ENCODE measurements around the gene CHPT1.
"Not testable (repeated sequence)": the region's sequence is repeated elsewhere in the genome, so short reads cannot be mapped to it uniquely, and the experiment has no call there.

CHPT1 gene

GRCh38 chr12:101681627-101682026, 15.8 kb upstream of the CHPT1 start:
- FAIRE-seq; DNase-seq (ENCODE audit: low spot score): not testable (repeated sequence)

- FAIRE-seq (no peak), DNase-seq (ENCODE audit: low spot score) (no peak)
These were observed 12.3 kb upstream of the CHPT1 start for GRCh38 chr12:101685092-101685491.

GRCh38 chr12:101686176-101686575, 11.3 kb upstream of the CHPT1 start:
- no peak for FAIRE-seq
- no peak for DNase-seq (ENCODE audit: low spot score)

DNA sequence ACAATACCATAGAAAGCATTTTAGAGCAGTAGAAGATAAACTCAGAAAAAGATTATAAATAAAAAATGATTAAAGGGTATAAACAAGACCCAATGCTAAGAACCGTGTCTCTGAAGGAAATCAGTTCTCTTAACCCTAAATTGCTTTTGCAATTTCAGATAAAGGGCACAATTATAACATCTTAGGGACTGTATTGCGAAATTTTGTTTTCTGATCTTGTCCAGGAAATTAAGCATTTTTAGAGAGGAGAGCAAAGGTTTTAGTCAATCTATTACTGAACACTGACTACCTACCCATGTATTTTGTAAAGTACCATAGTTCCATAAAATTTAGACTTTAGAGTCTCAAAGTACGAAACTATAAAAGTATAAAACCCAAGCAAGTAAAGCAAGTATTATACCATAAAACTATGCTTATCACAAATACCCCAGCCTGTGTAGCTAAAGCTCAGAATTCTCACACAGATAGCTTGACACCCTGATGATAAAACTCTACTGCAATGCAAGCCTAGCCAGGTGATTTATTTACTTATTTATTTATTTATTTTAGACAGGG, 6.8 kb upstream of the CHPT1 start:
- no peak for DNase-seq (ENCODE audit: low spot score)

DNA sequence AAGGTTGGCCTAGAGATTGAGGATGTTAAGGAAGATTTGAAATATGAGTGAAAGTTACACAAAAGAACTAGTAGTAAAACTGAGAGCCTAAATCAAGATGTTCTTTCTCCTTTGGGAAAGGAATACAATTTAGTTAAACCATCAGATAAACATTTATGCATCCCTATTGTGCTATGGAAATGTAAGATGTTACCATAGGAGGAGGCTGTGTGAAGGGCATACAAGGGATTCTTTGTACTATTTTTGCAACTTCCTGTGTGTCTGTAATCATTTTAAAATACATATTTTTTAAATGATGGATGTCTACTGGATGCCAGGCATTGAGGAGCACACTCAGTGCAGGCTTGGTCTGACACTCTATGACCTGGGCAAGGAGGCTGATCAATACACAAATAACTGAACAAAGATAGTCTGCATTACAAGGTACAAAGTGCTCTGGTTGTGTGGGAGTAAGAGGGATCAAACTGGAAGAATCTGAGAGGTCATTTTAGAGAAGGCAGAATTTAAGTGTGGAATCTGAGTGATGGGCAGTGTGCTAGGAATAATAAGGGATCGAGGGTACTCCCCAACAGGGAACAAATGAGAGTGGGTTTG, 5.8 kb upstream of the CHPT1 start:
- DNase-seq (ENCODE audit: low spot score) (no peak), FAIRE-seq (no peak)

More for the DNA sequence above, 6.8 kb upstream of the CHPT1 start:
- FAIRE-seq, result no peak

DNA sequence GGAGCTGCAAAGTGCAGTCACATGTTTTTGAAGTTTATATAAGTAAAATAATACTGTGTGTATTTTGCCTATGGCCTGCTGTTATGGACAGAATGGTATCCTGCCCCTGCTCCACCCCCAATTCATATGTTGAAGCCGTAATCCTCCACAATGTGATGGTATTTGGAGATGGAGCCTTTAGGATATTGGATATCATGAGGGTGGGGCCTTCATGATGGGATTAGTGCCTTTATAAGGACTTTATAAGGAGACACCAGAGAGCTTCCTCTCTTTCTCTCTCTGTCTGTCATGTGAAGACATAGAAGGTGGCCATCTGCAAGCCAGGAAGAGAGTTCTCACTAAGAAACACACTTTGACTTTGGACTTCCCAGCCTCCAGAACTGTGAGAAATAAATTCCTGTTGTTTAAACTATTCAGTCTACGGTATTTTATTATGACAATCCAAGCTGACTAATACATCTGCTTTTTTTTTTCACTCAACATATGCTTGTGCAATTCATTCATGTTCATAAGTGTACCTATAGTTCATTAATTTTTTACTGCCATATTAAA, 3.1 kb upstream of the CHPT1 start:
- no peak for DNase-seq (ENCODE audit: low spot score)
- no peak for FAIRE-seq

GRCh38 chr12:101694986-101695385, 2.5 kb upstream of the CHPT1 start:
- FAIRE-seq (no peak), DNase-seq (ENCODE audit: low spot score) (no peak)

DNA sequence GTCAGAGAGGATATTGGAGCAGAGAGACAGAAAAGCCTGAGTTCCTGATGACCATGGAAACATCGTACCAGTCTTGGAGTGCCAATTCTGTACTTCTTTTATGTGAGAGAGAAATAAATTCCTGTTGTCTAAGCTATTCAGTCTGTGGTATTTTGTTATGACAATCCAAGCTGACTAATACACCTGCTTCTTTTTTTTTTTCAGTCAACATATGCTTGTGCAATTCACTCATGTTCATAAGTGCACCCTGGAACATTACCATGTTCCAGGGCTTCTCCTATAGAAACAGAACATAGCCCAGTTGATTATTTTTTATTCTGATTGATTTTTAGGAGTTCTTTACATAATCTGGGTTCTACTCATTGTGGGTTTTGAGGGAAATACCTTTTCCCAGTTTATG, 1.7 kb upstream of the CHPT1 start:
- DNase-seq (ENCODE audit: low spot score) (no peak), FAIRE-seq (no peak)

GRCh38 chr12:101696251-101697196, 916 bp upstream of the CHPT1 start:
- DNase-seq (ENCODE audit: low spot score), result no peak

GRCh38 chr12:101697930-101698799, 725 bp downstream of the CHPT1 start:
- peak; percentile 10 for DNase-seq (ENCODE audit: low spot score)
- FAIRE-seq, result no peak

More at GRCh38 chr12:101696251-101697196, 916 bp upstream of the CHPT1 start:
- FAIRE-seq, result no peak

GRCh38 chr12:101698800-101699347, 1.4 kb downstream of the CHPT1 start:
- no peak for FAIRE-seq
- no peak for DNase-seq (ENCODE audit: low spot score)

DNA sequence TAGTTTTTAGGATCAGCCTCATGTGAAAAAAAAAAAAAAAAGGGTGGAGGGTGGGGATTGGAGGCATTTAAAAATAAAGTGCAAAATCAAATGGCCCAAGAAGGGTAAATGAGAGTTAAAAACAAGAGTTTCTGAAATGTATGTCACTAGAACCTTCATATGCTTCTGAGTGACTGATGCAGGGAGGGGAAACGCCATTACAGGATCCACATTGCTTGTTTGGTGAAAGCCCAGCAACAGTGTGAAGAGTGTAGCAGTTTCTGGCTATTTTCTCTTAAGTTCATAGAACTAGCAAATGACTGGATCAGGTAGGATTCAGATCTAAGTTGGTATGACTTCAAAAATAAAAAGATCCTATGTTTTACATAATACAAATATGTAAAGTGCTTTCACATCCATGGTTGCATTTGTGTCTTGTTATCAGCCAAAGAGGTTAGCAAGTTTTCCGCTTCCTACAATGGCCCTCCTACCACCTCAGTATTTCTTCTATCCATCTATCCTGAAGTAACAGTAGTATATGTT, 2.9 kb downstream of the CHPT1 start:
- FAIRE-seq (no peak), DNase-seq (ENCODE audit: low spot score) (no peak)

- FAIRE-seq, result no peak
- no peak for DNase-seq (ENCODE audit: low spot score)
These were observed 6.0 kb downstream of the CHPT1 start for GRCh38 chr12:101703487-101703886.

DNA sequence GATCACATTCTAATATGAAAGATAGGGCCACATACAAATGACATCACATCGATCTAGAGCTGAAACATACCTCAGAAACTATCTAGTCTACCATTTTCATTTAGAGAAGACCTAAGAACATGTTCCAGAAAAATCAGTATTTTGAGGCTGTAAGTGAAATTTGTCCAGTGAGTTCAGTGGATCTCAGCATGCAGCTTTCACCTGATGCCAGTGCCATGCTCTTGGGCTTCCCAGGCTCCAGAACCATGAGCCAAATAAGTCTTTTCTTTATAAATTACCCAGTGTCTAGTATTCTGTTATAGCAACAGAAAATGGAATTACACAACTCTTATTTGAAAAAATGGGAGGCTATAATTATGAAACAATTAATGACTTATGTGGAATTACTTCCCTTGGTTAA, 9.0 kb downstream of the CHPT1 start:
- FAIRE-seq (no peak), DNase-seq (ENCODE audit: low spot score) (no peak)

DNA sequence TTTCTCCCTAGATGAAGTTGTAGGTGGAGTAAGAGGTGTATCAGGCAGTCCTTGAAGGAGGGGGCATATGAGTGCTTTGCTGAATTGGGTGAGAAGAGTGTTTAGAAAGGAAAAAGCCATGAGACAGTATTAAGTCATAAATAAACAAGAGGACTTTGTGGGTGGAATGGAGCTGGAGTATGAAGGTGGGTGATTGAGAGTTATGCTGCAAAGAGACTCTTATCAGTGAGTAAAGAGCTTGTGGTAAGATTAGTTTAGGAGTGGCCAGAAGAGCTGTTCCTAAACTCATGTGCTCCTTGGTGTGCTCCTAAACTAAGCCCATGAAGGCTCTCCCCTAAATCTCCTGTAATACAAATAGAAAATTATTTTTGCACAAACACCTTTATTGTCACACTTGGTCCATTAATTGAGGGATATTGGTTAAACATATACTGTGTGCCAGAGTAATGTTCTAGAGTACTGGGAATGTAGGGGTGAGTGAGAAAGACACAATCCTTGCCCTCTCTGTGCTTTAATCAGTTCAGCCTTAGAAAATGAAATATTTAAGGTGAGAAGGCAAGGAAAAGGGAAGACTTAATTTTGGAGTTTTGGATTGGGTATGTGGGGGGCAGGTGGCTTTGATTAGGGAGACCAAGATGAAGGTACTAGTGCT, 9.8 kb downstream of the CHPT1 start:
- no peak for DNase-seq (ENCODE audit: low spot score)
- no peak for FAIRE-seq

GRCh38 chr12:101710288-101710687, 12.8 kb downstream of the CHPT1 start:
- FAIRE-seq (no peak), DNase-seq (ENCODE audit: low spot score) (no peak)

GRCh38 chr12:101713059-101713682, 15.7 kb downstream of the CHPT1 start:
- FAIRE-seq, result no peak
- DNase-seq (ENCODE audit: low spot score), result no peak

- DNase-seq (ENCODE audit: low spot score) (no peak), FAIRE-seq (no peak)
These were observed 16.5 kb downstream of the CHPT1 start for GRCh38 chr12:101713930-101714329.

- FAIRE-seq, result no peak
- DNase-seq (ENCODE audit: low spot score), result no peak
These were observed 17.5 kb downstream of the CHPT1 start for GRCh38 chr12:101714877-101715444.
